ENCODE data around the gene GPS1.

Gene GPS1

DNA sequence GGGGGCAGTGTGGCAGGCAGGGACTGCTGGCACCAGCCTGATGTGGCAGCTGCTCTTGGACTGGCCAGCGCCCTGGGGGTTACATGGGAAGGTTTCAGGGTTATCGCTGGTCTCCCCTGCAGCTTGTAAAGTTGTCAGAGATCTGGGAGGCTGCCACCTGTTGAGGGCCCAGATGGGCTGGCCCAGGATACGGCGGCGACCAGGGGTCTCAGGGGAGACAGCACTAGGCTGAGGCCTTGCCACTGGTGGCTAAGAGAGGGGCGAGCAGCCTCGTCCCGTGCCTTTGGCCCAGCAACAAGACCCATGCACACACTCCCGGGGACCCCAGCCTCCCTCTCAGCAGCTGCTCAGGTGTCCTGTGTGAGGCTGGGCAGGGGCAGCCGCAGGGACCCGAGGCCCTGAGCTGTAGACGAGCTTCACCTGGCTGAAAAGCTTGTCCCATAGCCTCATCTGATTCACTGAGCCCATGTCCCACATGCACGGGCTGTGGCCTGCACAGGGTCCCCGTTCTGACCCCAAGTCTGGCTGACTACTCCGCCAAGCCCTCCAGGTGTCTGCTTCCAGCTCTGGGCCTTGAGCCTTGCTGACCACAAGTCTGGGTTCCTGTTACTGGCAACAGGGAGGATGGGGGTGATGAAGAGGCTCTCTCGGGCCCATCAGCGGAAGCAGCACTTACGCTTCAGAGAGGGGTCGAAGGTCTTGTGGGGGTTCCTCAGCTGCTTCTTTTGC lies 7.7 kb downstream of the GPS1 start:
- DNase-seq (ENCODE audit: low spot score), result no peak

DNA sequence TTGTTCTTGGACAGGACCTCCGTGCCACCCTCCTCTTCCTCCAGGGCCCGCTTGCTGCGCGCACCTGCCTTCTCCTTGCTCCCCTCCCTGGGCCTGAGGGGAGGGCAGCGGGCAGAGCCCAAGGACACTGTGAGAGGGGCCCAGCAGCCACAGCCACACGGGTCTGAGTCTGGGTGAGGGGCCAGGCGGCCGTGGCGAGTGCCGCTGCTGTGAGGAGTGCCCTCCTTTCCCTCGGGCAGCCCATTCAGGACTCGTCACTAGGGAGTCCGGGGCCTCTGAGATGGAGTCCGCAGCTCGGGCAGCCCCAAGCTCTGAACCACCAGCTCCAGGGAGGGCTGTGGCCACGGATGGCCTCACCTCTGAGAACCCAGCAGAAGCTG lies 8.3 kb downstream of the GPS1 start:
- no peak for DNase-seq (ENCODE audit: low spot score)

DNA sequence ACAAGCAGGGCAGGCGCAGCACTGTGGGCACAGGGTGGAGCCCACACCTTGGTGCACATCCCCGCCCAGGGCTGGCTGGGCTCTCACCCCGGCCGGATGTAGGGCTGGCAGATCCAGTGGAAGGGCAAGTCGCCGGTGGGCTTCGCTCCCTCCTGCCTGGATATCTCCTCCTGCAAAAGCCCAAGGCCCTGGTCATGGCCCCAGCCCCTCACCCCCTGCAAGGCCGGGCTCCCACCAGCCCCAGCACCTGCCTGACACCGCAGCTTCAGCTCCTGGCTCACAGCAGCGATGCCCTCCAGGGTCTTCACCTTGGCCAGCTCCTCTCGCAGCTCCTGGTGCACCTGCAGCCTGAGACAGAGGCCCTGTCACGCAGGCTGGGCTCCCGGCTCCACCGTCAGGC lies 8.9 kb downstream of the GPS1 start:
- no peak for DNase-seq (ENCODE audit: low spot score)

DNA sequence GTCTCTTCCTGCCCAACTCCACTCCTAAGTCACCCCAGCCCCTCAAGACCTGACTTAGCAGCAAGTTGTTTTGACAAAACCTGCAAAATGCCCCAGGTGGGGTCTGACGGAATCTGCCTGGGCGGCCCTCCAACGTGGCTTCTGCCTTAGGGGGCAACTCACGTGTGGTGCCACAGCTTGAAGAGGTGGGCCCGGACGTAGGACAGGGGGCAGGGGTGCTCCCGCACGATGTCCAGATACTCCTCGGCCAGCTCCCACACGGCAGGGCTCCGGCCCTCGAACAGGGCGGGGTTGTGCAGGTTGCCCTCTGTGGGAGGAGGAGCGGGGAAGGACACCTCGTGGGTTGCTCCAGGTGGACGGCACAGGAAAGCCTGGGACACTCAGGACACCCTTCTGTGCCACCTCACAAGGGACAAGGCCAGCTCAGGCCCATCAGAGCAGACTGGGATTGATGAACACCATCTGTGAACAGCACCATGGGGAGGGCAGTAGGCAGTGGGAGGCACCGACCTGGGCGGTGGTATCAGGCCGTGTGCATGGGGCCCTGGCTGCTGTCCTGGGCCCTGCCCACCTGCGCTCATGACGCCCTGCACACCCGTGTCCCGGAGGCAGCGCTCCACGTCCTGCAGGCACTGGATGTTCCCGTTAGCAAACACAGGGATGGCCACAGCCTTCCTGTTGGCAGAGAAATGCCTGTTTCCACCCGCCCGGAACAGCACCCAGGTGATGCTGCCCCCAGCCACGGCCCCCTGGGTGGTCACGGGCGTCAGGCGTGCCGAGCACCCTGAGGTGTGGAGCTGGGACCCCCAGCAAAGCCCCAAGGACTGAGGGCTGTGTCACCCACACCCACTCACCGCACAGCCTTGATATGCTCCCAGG lies 9.6 kb downstream of the GPS1 start:
- DNase-seq (ENCODE audit: low spot score), result no peak

DNA sequence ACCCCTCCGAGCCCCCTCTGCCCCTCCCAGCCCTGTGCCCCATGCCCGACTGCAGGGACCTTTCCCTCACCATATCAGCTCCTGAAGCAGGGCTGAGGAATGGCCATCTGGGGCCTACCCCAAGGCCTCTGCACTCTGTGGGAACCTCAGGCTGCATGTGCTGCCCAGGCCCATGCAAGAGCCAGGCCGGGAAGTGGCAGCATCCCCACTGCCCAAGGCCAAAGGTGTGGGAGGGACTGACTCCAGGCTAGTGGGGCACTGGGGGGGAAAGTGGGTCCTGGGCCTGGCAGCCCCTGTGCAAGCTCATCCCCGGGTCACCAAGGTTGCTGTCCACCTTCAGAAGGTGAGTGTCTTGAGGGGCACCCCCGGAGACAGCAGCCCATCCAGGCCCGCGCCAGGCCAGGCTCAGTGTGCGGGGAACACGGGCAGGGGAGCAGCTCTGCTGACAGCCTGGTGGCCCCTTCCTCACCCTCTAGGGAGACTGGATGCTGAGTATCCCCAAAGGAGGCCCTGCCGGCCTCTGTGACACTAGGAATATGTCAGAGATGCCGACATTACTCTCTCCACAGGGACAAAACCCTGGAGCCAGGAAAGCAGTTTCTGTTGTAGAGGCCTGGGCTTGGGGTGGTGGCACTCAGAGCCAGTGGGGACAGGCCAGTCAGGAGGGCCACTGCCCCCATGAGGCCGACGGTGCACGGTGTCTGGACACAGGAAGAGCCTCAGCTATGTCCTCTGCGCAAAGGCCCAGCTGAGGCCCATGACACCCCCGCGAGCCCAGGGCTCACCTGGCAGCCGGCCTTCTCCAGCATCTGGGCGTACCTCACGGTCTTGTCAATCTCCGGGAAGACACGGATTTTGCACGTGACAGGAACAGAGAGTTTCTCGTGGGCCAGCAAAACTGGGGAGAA lies 10.6 kb downstream of the GPS1 start:
- no peak for DNase-seq (ENCODE audit: low spot score)

DNA sequence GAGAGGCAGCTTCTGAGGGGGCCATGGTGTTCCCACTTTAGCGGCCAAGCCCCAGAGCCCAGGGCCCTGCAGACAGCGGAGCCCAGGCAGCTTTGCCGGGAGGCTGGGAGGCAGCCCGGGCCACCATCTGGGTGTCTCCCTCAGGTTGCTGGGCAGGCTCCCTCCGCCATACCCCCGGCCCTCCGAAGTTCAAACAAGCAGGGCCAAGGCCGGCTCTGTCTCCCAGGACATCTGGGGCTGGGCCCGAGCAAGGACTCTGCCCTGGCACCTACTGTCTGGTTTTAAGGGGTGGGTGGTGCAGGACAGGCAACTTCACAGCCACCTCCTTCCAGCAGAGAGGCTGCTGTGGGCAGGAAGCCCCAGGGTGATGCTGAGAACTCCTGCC lies 11.3 kb downstream of the GPS1 start:
- no peak for DNase-seq (ENCODE audit: low spot score)

DNA sequence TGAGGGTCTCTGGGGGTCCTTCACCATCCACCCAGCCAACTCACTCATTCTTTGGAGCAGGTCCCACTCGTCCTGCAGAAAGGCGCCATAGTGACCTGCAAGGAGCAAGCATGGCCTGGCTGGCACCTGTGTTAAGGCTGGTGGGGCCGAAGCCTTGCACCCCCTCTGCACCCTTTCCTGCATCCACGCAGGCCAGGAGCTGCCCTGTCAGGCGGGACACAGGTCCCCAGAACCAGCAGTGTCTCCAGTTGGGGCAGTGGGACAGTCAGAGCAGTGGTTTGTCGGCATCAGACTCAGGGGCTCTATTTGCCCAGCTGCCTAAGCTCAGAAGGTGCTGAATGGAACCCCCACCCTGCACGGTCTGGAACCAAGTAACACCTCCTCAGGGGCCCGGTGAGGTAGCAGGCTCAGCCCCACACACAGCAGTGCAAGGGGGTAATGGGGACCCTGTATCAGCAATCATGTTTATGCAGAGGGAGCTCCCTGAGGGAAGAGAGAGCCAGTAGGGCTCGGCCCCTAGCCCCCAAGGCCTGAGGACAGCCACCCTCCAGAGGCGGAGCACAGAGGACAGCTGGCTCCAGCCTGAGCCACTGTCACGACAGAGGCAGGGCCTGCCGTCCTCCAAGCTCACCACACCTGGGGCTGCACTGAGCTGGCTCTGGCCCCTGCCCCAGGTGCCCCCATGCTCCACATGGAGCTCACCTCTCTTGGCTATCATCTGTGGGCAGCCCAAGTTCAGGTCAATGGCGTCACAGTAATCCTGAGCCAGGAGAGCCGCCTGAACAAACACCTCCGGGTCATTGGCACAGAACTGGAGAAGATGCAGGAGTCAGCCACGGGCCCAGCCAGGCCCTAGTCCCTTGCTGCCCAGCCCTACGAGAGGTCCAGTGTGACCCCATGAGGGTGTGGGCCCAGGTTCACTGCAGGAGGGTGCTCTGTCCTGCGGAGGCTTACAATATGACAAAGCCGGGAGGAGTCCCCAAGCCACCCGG lies 12.0 kb downstream of the GPS1 start:
- no peak for DNase-seq (ENCODE audit: low spot score)

DNA sequence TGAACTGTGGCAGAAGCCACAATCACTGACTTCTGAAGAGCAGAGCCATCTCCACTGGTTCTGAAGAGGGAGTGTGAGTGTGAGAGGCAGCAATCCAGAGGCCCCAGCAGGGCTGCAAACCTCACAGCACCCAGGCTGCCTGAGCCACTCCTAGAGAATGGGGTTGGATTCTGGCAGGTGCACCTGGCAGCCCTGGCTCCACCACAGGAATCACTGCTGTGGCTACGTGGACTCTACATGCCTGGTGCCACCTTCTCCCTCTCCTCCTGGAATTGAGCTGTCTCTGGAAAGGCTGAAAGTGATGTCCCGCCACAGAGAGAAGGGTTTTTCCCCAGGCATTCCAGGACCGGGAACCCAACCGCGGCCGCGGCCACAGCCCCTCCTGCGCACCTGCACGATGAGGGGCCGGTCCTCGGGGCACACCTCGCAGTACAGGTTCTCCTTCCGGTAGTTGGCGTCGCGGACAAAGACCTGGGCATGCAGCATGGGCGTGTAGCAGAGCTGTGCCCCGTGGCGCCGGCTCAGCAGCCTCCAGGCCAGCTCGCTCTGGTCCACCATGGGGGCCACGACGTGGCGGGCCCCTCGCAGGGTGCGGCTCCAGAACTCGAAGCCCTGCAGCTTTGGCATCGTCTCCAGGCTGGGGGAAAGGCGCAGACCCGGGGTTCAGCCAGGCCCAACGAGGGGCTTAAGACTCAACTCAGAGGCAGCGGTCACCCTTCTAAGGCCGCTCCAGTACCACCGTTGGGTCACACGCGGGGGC lies 12.9 kb downstream of the GPS1 start:
- DNase-seq (ENCODE audit: low spot score), result no peak

DNA sequence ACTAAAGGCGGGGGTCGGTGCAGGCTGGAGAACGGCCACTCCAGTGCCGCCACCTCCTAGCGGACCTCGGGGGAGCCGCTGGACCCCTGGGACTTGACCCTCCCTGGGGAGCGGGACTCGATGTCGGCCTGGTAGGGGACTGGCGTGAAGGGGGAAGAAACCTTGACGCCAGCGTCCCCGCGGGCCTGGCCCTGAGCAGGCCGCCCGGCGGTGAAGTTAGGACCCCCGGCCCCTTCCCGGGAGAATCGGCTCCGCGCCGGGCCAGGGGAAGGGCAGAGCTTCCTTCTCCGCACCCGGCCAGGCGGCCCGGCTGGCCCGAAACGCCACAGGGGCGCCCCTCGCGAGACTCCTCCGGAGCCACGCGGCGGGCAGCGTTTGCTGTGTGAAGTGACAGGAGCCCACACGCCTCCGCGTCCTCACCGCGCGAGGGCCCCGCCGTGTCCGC lies 13.5 kb downstream of the GPS1 start:
- DNase-seq (ENCODE audit: low spot score), result no peak

DNA sequence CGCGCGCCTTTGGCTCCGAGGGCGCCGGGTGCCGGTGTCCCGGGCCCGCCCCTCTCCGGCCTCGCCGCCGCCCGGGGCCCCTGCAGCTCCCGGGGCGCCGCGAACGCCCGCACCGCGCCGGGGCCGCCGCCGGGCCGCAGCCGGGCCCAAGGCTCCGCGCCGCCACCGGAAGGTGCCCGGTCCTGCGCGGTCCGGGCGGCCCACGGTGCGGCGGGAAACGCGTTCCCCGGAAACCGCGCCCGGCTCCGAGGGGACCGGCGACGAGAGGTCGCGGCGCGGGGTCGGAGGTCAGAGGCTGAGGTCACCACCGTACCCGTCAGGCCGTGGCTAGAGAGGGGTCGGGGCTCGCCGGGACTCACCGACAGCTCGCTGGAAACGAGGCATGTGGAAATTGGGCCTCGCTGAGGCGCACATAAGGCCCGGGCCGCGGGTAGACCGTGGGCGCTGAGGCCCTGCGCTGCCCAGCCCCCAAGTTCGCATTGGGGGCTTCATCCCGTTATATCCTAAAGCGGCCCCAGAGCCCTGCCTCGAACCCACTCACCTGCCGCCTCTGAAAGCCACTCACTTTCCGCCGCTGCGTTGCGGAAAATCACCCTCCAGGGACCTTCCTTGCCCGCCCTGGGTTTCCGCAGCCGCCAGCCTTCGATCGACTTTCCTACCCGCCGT lies 14.1 kb downstream of the GPS1 start, which contains the start of gene DUS1L:
Gene DUS1L, minus strand, starts transcription at position 167 of the 666 bp plus-strand sequence. CDS start 745 bp downstream, outside the sequence.
- DNase-seq (ENCODE audit: low spot score), result peak; percentile 97

DNA sequence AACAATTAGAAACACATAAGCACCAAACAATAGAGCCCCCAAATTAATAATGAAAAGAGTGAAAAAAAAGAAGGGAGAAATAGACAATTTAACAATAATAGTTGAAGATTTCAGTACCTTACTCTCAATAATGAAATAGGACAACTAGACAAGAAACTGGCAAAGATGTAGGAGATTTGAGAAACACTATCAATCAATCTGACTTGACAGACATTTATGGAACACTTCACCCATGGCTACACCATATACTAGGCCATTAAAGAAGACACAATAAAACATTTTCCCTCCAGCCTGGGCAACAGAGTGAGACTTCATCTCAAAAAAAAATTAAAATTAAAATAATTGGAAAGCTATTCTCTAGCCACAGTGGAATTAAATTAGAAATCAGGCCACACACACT lies 18.9 kb downstream of the GPS1 start:
- DNase-seq (ENCODE audit: low spot score), result no peak

DNA sequence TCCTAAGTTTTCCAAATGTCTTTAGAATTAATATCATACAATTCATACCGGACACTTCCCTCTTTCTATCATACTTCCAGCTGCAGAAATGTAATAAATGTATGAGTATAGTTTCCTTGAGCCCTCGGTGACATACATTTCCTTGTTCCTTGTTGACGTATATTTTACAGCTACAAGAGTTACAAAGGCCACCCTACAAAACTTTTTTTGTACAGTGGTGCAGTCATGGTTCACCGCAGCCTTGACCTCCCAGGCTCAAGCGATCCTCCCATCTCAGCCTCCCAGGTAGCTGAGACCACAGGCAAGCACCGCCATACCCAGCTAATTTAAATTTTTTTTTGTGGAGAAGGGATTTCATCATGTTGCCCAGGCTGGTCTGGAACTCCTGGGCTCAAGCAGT lies 21.1 kb downstream of the GPS1 start:
- no peak for DNase-seq (ENCODE audit: low spot score)

DNA sequence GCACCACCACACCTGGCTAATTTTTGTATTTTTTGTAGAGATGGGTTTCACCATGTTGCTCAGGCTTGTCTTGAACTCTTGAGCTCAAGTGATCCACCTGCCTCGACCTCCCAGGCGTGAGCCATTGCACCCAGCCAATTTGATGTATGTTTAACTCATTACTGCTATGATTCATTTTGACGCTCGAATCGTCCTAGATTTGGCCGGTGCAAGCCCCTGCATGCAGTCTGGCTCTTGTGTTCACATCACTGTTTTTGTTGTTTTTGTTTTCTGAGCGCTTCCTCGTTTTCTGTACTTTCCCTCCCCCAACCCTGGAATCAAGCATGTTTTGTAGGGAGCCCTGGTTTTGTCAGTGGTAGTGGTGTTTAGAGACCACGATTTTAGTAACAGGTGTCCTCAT lies 21.7 kb downstream of the GPS1 start:
- no peak for DNase-seq (ENCODE audit: low spot score)

DNA sequence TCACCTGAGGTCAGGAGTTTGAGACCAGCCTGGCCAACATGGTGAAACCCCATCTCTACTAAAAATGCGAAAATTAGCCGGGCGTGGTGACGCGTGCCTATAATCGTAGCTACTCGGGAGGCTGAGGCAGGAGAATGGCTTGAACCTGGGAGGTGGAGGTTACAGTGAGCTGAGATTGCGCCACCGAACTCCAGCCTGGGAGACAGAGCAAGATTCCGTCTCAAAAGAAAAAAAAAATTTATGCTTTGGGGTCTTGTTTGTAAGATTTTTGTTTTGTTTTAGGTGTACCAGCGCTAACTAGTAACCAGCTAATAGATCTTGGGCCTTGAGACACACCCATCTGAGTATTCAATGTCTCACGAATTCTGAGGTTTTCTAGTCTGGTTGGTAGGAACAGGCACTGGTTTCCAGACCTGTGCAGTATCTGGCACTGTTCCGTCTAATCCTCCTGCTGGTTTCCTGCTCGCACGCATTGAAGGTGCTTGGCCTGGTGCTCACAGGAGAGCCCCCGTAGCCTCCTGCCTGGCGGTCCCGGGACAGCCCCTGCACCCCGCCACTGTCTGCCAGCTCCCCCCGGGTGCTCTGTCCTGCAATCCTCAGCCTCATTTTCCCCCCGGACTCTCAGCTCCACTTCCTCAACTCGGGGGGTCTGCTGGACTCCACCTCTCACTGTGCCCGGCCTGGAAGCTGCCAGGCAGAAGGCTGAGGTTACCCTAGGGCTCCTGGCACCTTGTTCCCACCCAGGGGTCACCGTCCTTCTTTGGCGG lies 24.5 kb downstream of the GPS1 start:
- no peak for DNase-seq (ENCODE audit: low spot score)

DNA sequence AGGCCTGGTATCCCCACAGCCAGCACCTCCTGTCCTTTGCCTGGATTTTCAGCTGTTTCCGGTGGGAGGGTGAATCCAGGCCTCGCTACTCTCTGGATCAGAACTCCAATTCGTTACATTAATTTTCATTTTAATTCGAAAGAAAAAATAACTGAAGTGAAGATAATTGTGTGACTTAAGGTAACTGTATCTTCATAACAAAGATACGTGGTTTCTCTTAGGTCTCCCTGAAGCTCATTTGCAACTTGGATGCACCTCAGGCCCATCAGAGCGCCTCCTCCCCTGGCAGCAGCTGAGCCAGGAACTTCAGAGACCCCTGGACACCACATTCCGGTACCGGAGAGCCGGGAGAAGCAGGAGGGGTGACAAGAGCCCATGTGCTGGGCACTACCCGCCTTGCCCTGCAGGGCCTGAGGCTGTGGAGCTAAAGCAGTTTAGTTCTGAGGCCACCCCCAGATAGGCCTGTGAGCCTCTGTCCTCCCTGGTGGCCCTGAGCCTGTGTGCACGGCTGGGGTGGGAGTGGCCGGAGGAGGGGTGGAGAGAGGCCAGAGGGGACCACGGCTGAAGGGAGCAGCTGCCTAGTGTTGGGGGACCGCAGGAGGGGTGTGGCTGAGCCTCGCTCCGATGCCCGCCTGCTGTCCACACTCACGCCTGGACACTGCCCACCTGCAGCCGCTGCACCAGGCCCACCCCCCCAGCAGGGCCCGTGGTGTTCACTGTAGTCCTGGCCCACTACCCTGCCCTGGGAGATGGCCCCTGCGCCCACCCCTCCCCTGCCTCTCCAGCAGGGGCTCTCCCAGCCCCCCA lies 25.3 kb downstream of the GPS1 start:
- no peak for DNase-seq (ENCODE audit: low spot score)

DNA sequence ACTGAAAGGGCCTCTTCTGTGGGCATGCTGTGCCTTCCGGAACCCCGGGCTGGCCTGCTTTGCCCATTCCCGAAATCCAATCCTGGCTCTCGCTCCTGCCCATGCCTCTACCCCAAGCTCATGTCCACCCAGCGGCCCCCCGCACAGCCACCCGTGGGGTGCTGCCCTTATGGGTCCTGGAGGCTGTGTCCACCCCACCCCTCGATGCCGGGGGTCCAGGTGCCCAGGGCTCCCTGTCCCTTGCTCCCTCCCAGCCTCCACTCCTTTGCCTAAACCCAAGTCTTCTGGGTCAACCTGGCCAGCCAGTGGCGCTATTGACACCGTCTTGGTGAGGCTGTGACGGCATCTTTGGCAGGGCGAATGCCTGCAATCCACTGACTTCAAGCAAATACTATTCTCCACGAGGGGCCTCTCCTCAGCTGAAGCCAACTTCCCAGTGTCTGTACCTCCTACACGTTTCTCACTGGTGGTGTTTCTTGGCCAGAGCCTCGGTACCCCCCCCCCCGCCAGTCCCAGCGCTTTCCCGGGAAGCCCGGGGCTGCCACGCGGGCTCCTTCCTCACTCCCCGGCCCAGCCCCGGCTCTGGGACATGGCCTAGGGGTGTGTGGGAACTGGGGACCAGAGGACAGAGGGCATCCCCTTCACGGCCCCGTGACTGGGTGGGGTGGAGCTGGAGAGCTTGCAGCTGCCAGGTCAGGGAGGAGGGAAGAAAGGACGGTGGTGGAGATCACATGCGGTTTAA lies 26.1 kb downstream of the GPS1 start:
- DNase-seq (ENCODE audit: low spot score), result no peak

DNA sequence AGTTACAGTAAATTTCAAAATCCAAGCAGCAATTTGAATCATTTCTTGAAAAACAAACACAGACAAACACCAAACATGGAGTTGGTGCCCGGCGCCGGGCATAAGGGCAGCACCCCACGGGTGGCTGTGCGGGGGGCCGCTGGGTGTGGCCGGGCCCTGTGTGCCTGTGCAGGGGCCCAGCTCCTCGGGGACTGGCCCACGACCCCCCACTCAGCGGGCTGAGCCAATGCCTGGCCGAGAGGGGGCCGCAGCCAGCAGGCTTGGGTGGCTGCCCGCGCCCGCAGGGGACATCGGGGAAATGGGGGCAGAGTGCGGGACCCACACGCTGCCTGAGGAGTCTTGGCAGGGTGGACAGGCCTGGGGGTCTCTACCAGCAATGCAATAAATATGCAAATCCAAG lies 26.7 kb downstream of the GPS1 start:
- DNase-seq (ENCODE audit: low spot score), result no peak

Data from AG20443 (cell line).